GM12874 (cell line): Measurements from ENCODE around the gene CD300LF.

ENCODE experiments used
- CTCF ChIP-seq: IDR thresholded peaks from 2 replicates; pipeline ENCODE4 v1.5.1; 2011; ENCODE audit warnings: low read depth, mild to moderate bottlenecking, control low read depth, low read length, moderate library complexity; ENCODE audit not compliant: insufficient read depth

The CD300LF gene

GRCh38 chr17:74712301-74712700 lies 422 bp downstream of the CD300LF start:
- no peak for TF ChIP-seq CTCF

- TF ChIP-seq CTCF: no peak
These were observed 1.5 kb downstream of the CD300LF start for GRCh38 chr17:74711058-74711824.

- TF ChIP-seq CTCF: no peak
These were observed 8.2 kb downstream of the CD300LF start for GRCh38 chr17:74704544-74704943.

GRCh38 chr17:74703311-74703710 lies 9.4 kb downstream of the CD300LF start:
- no peak for TF ChIP-seq CTCF

- TF ChIP-seq CTCF: no peak
These were observed 10.4 kb downstream of the CD300LF start for GRCh38 chr17:74702116-74702871.

GRCh38 chr17:74699236-74699635 lies 13.5 kb downstream of the CD300LF start:
- no peak for TF ChIP-seq CTCF

- TF ChIP-seq CTCF: no peak
These were observed 14.7 kb downstream of the CD300LF start for GRCh38 chr17:74698069-74698468.
